Hematopoietic multipotent progenitor cell treated with erythropoietin and hydrocortisone succinate and interleukin-3 and kit ligand, for 17 days (in vitro differentiated cells): Measurements from ENCODE around the gene FAM210A.

Source experiments
- DNase-seq: peaks from one replicate; pipeline ENCODE4 v3.0.0-alpha.2; 2015; ENCODE audit warnings: low spot score

The FAM210A gene

GRCh38 chr18:13621886-13622619 lies 104.3 kb downstream of the FAM210A start:
- DNase-seq = no peak

GRCh38 chr18:13621446-13621849 lies 104.9 kb downstream of the FAM210A start:
- DNase-seq = no peak

DNA sequence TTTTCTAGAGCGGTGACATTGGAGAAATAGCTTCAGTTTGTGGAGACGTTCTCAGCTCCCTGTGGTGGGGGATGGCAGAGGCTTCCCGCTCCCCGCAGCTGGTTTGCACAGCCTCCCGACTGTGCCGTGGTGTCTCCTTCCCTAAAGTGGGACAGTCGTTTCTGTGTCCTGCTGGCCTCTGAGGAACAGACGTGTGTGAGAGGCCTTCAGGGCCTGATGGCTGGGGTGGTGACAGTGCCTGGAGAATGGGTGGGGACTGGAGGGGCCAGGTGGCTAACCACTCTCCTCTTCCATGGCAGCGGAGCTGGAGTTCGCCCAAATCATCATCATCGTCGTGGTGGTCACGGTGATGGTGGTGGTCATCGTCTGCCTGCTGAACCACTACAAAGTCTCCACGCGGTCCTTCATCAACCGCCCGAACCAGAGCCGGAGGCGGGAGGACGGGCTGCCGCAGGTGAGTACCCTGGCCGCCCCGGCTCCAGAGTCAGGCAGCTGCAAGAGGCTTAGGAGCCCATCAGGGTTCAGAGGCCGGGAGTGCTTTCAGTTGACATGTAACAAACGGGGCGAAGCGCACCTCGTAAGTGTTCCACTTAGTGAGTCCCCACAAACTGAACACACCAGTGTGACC lies 105.4 kb downstream of the FAM210A start:
- DNase-seq = no peak

- no peak for DNase-seq
Measured at GRCh38 chr18:13620206-13620672, 106.1 kb downstream of the FAM210A start.

GRCh38 chr18:13619505-13620205 lies 106.7 kb downstream of the FAM210A start:
- no peak for DNase-seq

GRCh38 chr18:13618760-13619438 lies 107.5 kb downstream of the FAM210A start:
- DNase-seq = no peak

GRCh38 chr18:13617826-13618515 lies 108.4 kb downstream of the FAM210A start:
- DNase-seq = no peak

- DNase-seq = no peak
Measured at GRCh38 chr18:13616525-13617035, 109.8 kb downstream of the FAM210A start.

DNA sequence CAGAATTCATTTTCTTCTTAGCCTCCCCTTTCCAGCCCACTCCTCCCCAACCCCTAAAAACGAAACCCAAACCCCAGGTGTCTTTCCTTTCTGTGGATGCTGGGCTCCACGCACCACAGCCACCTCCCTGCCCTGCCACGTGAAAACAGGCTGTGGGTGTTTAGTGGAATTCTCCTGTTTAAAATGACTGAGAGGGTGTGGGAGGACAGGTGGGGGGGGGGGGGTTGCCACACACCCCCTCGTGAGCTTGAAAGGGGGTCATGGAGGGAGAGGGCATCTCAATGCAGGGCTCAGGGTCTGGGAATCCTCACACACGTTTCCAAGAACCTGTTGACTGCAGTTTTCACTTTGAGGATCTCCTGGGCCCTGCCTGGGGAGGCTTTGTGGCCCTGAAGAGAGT lies 110.3 kb downstream of the FAM210A start:
- DNase-seq = no peak

DNA sequence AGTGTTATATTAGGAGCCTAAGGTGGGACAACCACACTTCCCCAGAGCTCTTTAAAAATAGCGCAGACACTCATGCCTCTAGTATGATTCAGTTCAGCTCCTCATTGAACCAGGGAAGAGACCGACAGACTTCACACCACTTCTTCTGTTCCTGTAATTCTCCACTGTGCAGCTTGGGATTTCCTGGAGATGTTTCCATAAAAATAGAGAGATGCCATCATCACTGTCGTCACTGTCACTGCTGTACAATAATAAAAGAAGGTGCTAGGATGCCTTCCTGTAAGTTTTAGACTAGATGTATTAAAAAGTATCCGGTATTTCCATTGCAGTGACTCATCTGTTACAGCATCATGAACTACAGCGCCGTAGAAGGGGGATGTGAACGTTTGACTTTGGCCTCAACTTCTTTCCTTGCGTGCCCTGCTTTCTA lies 110.9 kb downstream of the FAM210A start:
- no peak for DNase-seq

- no peak for DNase-seq
Measured at GRCh38 chr18:13614641-13615288, 111.6 kb downstream of the FAM210A start.

- no peak for DNase-seq
Measured at GRCh38 chr18:13613591-13614501, 112.5 kb downstream of the FAM210A start.
